NCI-H82 treated with DMSO at 0.1 percent for 48 hours (cell line): ENCODE data around the gene ARHGAP15.

ENCODE experiments used
- DNase-seq: peaks from one replicate; lab custom pipeline; 2025; ENCODE audit not compliant: unreplicated experiment; lab: John Stamatoyannopoulos, UW

The ARHGAP15 gene

DNA sequence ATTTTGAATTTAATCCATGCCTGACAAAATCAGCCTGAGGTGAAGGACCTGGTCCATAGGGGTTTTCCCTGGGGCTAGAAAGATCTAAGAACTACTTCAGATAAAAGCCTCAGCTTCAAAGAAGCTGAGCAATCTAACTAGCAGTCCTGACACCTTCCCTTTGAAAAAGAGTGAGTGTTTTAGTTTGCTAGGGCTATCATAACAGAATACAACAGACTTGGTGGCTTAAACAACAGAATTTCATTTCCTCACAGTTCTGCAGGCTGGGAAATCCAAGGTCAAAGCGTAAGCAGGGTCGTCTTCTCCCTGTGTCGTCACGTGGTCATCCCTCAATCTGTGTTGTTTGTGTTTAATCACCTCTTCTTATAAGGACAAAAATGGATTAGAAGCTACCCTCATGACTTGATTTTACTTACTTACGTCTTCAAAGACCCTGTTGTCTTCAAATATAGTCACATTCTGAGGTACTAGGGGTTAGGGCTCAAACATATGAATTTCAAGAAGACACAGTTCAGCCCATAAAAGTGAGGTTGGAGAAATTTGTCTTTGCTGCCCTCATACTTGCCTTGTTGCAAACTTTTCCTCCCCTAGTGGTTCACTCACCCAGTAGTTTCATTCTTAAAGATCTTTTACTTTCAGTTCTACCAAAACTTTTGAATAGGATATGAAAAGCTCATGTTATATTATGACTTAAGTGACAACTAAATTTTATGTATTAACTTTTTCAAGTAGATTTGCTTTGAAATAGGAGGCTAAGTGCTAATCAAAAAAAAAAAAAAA, 673.8 kb downstream of the ARHGAP15 start:
- no peak for DNase-seq

DNA sequence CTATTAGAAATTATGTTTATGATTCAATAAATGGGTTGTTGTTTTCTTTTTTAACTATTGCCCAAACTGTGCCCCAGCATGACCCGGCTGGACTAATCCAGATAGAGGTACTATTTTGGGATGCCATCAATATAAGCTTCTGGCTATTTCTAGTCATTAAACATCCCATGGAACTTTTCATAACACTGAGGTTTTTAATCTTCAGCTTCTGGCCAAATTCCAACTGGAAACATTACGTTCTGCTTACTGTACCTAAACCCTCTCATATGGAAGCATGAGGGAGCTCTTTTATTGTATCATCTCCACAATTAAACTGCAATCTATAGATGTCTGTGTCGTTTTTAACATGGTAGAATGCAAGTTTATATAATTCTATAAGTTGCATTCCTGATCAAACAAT, 674.7 kb downstream of the ARHGAP15 start:
- no peak for DNase-seq

DNA sequence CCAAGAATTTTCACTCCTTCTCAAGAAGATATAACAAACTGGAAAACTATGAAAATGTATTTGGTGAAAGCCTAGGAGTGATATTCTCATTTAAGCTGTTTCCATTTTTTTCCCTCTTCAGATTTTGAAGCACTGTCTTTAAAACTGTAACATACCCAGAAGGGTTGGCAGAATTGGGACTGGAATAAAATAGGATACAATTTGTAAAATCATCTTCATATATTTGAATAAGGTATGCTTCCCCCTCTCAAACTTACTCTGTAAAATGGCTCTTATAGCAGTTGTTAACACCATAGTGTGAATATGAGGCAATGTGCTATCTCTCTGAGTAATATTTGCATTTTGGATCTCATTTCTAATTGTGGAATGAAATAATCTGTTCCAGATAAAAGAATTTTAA, 676.4 kb downstream of the ARHGAP15 start:
- no peak for DNase-seq

DNA sequence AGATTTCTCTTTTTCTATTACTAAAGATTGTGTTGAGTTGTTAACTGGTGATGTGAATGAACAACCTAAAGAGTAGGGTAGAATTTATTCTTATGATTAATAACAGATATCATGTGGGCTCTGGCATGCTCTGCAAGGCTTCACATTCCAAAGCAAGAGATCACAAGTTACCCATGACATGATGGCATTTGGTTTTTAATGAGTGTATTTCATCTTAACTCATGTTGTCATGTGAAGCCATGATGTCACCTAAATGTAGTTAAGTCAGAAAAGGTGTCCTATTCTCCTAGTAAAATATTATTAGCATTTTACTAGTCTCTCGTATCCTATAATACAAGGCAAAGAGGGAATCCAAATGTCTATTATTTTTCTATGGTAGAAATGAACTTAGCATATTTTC, 678.0 kb downstream of the ARHGAP15 start:
- no peak for DNase-seq

DNA sequence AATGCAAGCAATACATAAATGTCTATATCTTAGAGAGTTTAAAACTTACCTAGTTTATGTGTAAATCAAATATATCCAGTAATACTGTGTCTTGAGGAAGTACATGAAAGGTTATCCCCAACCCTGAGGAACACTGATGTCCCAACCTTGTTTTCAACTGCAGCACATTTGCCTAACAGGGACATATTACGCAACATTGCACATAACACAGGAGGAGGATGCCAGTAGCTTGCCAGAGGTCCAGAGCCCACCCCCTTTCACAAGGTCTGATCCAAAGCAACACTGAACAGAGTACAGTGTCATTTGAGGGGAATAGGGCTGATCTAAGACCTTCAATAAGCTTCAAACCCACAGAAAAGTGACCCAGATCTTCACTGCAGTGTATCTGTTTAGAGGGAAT, 678.5 kb downstream of the ARHGAP15 start:
- no peak for DNase-seq

DNA sequence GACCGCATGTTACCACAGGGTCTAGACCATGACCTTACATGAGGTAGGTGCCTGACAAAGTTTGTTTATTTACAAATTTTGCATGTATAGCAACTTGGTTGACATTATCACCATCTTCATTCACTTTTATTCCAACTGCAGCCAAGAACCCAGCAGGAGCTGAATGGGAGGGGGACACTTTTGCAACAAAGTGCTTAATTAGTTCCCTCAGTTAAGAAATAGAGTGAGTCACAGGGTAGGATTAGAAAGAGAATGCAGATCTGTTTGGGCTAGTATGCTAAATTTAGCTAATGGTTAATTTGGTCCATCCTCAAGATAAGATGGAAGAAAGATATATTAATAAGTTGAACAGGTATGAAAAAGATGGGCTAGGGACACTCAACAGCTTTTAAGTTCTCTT, 678.9 kb downstream of the ARHGAP15 start:
- no peak for DNase-seq

DNA sequence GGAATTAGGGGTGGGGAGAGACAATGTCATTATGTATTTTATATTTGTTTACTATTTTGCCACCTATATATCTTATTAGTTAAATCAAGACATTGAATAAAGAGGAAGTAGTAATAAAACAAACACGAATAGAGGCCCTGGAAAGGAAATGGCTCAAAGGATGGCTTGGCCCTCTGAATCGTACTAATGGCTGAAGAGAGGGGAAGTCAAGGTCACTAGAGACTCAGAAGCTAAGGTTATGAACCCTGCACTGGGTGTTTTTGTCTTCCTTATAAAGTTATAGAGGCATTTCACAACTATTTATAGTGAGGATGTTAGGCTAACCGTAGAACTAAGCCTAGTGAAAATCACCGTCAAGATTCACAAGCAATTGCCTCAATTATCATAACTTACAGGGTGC, 685.9 kb downstream of the ARHGAP15 start:
- DNase-seq, result no peak

DNA sequence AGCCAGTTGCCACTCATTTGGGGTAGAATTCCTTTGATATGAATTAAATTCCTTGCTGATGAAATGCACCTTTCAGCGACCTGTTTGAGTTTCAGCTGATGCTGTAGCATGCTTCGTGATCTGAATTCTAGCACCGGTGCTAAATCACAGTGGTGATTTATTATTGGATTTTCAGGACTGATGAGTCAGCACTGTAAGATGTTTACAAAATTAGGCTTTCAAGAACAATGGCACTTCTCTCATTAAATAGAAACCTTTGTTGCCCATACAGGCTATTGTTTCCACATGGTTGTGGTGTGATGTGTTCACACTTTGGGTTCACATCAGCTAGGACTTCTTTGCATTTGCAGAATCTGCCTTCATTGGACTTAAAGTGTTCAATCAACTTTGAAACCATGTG, 687.7 kb downstream of the ARHGAP15 start:
- DNase-seq, result no peak
